ENCODE results near the gene PGC.

Gene PGC

DNA sequence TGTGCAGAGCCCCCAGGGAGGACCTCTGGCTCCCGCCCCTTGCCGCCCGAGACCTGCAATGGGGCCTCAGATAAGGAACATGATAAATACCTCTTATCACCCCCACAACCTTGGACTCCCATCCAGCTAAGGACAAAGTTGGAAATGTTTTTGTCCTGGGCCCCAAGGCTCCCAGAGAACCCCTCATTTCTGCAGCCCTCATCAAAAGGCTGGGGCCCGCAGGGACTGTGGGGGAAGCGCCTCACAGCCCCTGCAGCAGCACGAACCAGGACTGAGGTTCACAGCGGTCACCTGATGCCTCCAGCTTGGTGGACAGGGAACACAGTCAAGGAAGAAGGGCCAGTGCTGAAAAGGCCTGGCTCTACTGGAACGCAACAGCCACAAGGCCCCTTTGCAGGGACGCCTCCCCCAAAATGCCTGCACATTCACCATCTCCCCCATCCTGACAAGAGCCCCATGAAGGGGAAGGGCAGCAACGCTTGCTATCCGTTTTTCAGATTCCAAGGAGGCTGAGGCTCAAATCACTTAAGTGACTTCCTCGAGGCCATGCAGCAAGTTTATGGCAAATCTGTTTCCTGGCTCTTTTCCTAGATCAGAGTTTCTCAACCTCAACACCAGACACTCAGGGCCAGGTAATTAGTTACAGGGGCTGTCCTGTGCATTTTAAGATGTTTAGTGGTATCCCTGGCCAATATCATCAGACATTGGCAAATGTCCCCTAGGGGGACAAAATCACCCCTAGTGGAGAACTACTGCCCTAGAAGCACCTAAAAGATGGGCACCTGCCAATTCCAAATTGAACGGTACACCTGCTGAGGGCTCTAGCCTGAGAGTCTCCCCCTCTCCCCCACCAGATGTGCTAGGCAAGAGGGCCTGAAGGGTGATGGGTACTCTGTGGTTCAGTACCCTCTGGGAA, 22.4 kb downstream of the PGC start:
- no peak overlapping the region for H3K4me3 ChIP-seq (ENCODE audit: low read depth, low read length)
- no peak for DNase-seq (ENCODE audit: low read depth, low spot score)
- TF ChIP-seq, protein P1, sequence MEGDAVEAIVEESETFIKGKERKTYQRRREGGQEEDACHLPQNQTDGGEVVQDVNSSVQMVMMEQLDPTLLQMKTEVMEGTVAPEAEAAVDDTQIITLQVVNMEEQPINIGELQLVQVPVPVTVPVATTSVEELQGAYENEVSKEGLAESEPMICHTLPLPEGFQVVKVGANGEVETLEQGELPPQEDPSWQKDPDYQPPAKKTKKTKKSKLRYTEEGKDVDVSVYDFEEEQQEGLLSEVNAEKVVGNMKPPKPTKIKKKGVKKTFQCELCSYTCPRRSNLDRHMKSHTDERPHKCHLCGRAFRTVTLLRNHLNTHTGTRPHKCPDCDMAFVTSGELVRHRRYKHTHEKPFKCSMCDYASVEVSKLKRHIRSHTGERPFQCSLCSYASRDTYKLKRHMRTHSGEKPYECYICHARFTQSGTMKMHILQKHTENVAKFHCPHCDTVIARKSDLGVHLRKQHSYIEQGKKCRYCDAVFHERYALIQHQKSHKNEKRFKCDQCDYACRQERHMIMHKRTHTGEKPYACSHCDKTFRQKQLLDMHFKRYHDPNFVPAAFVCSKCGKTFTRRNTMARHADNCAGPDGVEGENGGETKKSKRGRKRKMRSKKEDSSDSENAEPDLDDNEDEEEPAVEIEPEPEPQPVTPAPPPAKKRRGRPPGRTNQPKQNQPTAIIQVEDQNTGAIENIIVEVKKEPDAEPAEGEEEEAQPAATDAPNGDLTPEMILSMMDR (IDR thresholded peaks at IDR 0.05; ENCODE audit: low read depth, low read length): no peak
- in situ Hi-C loops (cut with HindIII; ENCODE audit: low sequenced_read_pairs): no loop called here

DNA sequence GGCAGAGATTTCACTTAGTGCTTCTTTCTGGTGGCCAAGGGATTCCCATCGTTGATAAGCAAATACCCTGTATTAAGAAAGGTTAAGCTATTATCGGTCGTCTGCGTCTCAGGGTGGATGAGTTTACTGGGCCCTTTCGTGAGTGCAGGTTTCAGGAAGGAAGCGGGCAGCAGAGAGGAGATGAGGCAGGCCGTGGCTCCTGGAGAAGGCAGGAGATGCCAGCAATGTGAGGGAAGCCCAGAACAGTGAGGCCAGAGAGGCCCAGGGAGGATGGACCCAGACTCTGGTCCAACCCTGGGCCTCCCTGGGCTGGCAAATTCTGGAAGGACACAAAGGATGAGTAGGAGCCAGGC, 23.0 kb downstream of the PGC start:
- in situ Hi-C loops (cut with HindIII; ENCODE audit: low sequenced_read_pairs): no loop called here
- TF ChIP-seq, protein P1 (IDR thresholded peaks at IDR 0.05; ENCODE audit: low read depth, low read length): no peak
- H3K4me3 ChIP-seq (ENCODE audit: low read depth, low read length): no peak overlapping the region
- DNase-seq (ENCODE audit: low read depth, low spot score): no peak

DNA sequence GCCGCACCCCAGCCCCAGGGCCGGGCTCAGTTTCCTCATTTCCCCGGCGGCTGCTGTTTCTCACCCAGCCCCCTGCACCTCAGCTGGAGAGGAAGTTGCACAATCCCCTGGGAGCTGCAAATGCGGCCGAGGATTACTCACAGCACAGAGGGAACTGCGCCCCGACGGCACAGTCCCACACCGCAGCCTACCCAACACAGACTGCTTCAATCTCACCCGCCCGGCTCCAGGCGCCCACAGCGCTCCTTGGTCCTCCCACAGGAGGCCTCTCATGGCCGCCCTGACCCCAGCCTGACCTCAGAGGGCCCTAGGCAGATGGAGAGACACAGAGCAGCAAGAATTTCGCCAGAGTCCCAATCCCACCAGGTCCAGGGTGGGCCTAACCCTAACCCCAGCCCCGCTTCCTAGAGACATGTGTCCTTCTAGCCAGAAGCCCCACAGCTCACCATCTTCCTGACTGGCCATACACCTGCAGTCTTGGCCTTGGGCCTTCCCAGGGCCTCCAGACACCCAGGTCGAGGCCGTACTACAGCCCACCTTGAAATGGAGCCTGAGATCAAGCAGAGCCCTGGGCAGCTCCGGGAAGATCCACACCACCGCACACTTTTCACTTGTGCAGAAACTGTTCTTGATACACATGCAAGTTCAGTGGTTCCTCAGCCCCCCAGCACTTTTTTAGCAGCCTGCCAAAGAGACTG, 23.5 kb downstream of the PGC start:
- TF ChIP-seq, protein P1 (IDR thresholded peaks at IDR 0.05; ENCODE audit: low read depth, low read length): no peak
- H3K4me3 ChIP-seq (ENCODE audit: low read depth, low read length): no peak overlapping the region
- DNase-seq (ENCODE audit: low read depth, low spot score): peak; percentile 79
- in situ Hi-C loops (cut with HindIII; ENCODE audit: low sequenced_read_pairs): no loop called here

DNA sequence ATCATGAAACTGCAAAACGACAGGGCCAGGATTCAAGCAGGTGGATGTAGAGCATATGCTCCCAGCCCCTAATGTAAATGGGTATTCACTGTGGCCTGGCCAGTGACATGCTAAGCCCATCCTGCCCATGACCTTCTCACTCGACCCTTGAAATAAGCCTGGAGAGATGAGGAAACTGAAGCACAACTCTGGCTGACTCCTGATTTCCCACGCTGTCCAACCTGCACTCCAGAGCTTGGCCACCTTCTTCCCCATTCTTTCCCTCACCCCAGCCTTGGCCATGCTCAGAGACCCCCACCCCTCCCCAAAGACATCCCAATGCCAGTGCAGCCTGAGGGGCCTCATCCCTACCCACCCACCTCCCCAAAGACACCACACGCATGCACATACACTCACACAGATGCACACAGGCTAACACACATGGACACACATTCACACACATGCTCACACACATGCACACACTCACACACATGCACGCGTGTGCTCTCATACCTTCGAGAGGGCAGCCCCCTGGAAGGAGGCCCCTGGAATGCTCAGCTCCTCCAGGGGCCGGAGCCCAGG, 24.1 kb downstream of the PGC start:
- TF ChIP-seq, protein P1 (IDR thresholded peaks at IDR 0.05; ENCODE audit: low read depth, low read length): no peak
- no peak overlapping the region for H3K4me3 ChIP-seq (ENCODE audit: low read depth, low read length)
- no peak for DNase-seq (ENCODE audit: low read depth, low spot score)
- in situ Hi-C loops (cut with HindIII; ENCODE audit: low sequenced_read_pairs): no loop called here

DNA sequence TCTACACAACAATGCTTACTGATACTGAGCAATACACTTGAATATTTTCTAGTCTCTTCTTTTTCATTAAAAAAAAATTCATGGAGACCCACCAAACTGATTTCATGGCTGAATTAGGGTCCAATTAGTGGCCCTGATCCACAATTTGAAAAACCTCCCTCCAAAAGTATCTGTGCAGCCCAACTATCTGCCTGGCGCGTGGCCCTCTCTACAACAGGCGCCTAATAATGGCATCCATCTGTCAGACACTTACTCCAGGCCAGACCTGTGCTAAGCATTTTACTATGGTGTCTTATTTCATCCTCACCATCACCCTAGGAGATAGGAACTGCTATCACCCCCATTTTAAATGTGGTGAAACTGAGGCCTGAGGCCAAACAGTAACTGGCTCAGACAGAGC, 25.8 kb downstream of the PGC start:
- H3K4me3 ChIP-seq (ENCODE audit: low read depth, low read length): no peak overlapping the region
- TF ChIP-seq, protein P1 (IDR thresholded peaks at IDR 0.05; ENCODE audit: low read depth, low read length): no peak
- in situ Hi-C loops (cut with HindIII; ENCODE audit: low sequenced_read_pairs): no loop called here
- DNase-seq (ENCODE audit: low read depth, low spot score): no peak

DNA sequence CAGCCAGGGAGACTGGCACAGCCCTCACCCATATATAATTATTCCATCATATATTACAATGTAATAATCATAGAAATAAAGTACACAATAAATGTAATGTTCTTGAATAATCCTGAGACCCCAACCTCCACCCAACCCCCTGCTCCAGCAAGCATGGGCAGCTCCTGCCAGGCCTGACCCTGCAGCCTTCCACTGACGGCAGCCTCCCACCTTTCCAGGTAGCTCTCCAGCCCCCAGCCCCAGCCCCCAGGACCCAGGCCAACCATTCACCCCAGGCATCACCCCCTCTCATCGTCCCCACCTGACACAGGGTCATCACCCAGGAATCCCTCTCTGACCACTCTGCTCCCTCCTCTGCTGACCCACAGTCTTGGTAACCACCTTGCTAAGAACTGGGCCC, 26.4 kb downstream of the PGC start:
- DNase-seq (ENCODE audit: low read depth, low spot score): no peak
- in situ Hi-C loops (cut with HindIII; ENCODE audit: low sequenced_read_pairs): no loop called here
- no peak overlapping the region for H3K4me3 ChIP-seq (ENCODE audit: low read depth, low read length)
- TF ChIP-seq, protein P1 (IDR thresholded peaks at IDR 0.05; ENCODE audit: low read depth, low read length): no peak

Data from astrocyte of the spinal cord (primary cell).